A549 (cell line): Measurements from ENCODE around the gene ALKBH1. TPM values are rescaled to one million over a fixed set of nuclear protein-coding genes. Genes with fewer than 3 reads are reported as not detected.

Experiments
- ATAC-seq, 2 experiments: fragments of 200-7000 bp in 1 of 2; fragments of >200 bp in 1 of 2; cut with Nextera tagmentation in 1 of 2; cut with Tn5 transposase in 1 of 2; 3 replicates each; pipeline versions ENCODE4 v1.8.0 to v1.9.1; 2018 to 2020; ENCODE audit warnings: mild to moderate bottlenecking in 1 of 2, moderate library complexity in 1 of 2
- CTCF ChIA-PET: fragments of 300-600 bp; sonication (Branson Sonifier 250); formaldehyde crosslinking; extraction: SDS; loops from one replicate; lab custom pipeline; 2021; ENCODE audit warnings: antibody characterized with exemption, inconsistent platforms; lab: Yijun Ruan, JAX
- POLR2A ChIA-PET: fragments of 350-600 bp; formaldehyde crosslinking; extraction: SDS; loops from one replicate; lab custom pipeline; 2021; ENCODE audit warnings: antibody characterized with exemption, inconsistent platforms; lab: Yijun Ruan, JAX
- DNase-seq, 2 experiments: peaks; one replicate each; pipeline versions ENCODE4 v3.0.0 to v3.0.0-alpha.2; 2011 to 2016; ENCODE audit warnings: low read depth in 1 of 2, low spot score in 1 of 2
- FAIRE-seq: peaks from 2 replicates; lab custom pipeline; 2011; peaks lifted over from hg19 to GRCh38; lab: Jason Lieb, UNC
- H3K27ac ChIP-seq, 2 experiments: fragments of >200 bp; sonication (Bioruptor Twin); formaldehyde crosslinking; 3 replicates each; pipeline ENCODE4 v1.5.1; 2016 to 2017
- H3K4me1 ChIP-seq: fragments of >200 bp; sonication (Bioruptor Twin); formaldehyde crosslinking; 3 replicates; pipeline ENCODE4 v1.6.1; 2016
- H3K4me2 ChIP-seq: fragments of >200 bp; sonication (Bioruptor Twin); formaldehyde crosslinking; 3 replicates; pipeline ENCODE4 v1.6.1; 2016
- H3K4me3 ChIP-seq: fragments of >200 bp; sonication (Bioruptor Twin); formaldehyde crosslinking; 3 replicates; pipeline ENCODE4 v1.5.1; 2016
- H3K9me3 ChIP-seq: fragments of >200 bp; sonication (Bioruptor Twin); formaldehyde crosslinking; 3 replicates; pipeline ENCODE4 v1.6.1; 2016
- CEBPB ChIP-seq, 2 experiments: fragments of >200 bp in 1 of 2; sonication (Bioruptor Twin) in 1 of 2; formaldehyde crosslinking in 1 of 2; IDR thresholded peaks; 2 replicates each; pipeline ENCODE4 v1.6.1; 2012 to 2016
- CHD2 ChIP-seq: fragments of 150-350 bp; IDR thresholded peaks from 2 replicates; pipeline ENCODE4 v1.6.1; 2014; ENCODE audit warnings: low read length; ENCODE audit not compliant: partially characterized antibody
- EHF ChIP-seq: fragments of 250-450 bp; sonication (Bioruptor Pico); IDR thresholded peaks from 2 replicates; pipeline ENCODE4 v1.5.0; 2020; ENCODE audit warnings: mild to moderate bottlenecking
- EHMT2 ChIP-seq: fragments of 200-600 bp; sonication (generic); IDR thresholded peaks from 2 replicates; pipeline ENCODE4 v1.6.1; 2016; ENCODE audit warnings: antibody characterized with exemption, low read depth, mild to moderate bottlenecking, moderate library complexity
- EP300 ChIP-seq, 2 experiments: fragments of >200 bp; sonication (Bioruptor Twin); formaldehyde crosslinking; IDR thresholded peaks; 2 replicates in 1 of 2; 3 replicates in 1 of 2; pipeline ENCODE4 v1.6.1; 2016 to 2017
- FOXS1 ChIP-seq: fragments of 250-450 bp; sonication (Bioruptor Pico); IDR thresholded peaks from 2 replicates; pipeline ENCODE4 v1.5.0; 2020; ENCODE audit warnings: mild to moderate bottlenecking, moderate library complexity
- HMGXB4 ChIP-seq: fragments of 250-450 bp; sonication (Bioruptor Pico); IDR thresholded peaks from 2 replicates; pipeline ENCODE4 v1.5.0; 2021; ENCODE audit warnings: mild to moderate bottlenecking, moderate library complexity, borderline replicate concordance
- HOXA7 ChIP-seq: fragments of 250-450 bp; sonication (Bioruptor Pico); IDR thresholded peaks from 2 replicates; pipeline ENCODE4 v1.5.0; 2020; ENCODE audit warnings: mild to moderate bottlenecking, moderate library complexity
- MAFK ChIP-seq: fragments of 450-650 bp; IDR thresholded peaks from 2 replicates; pipeline ENCODE4 v1.6.1; 2014; ENCODE audit not compliant: partially characterized antibody
- MAZ ChIP-seq: fragments of 150-350 bp; IDR thresholded peaks from 2 replicates; pipeline ENCODE4 v1.6.1; 2014; ENCODE audit warnings: antibody characterized with exemption, low read depth, low read length, borderline replicate concordance
- NPAS2 ChIP-seq: fragments of 250-450 bp; sonication (Bioruptor Pico); IDR thresholded peaks from 2 replicates; pipeline ENCODE4 v1.8.0; 2022; ENCODE audit warnings: mild to moderate bottlenecking, moderate library complexity, borderline replicate concordance
- NR3C1 ChIP-seq: fragments of >200 bp; sonication (Bioruptor Twin); formaldehyde crosslinking; IDR thresholded peaks from 3 replicates; pipeline ENCODE4 v1.6.1; 2017
- PBX3 ChIP-seq: IDR thresholded peaks from 2 replicates; pipeline ENCODE4 v1.6.1; 2012
- PHF8 ChIP-seq: fragments of 200-600 bp; sonication (generic); IDR thresholded peaks from 2 replicates; pipeline ENCODE4 v1.6.1; 2016; ENCODE audit warnings: low read depth, mild to moderate bottlenecking, antibody characterized with exemption, moderate library complexity, borderline replicate concordance
- POLR2A ChIP-seq: IDR thresholded peaks from 2 replicates; pipeline ENCODE4 v1.6.1; 2012; ENCODE audit warnings: mild to moderate bottlenecking, low read length
- POLR2AphosphoS2 ChIP-seq: conservative IDR thresholded peaks from 2 replicates; pipeline ENCODE4 v1.6.1; 2012; ENCODE audit warnings: low read length, improper control_type of control experiment, inconsistent platforms
- RAD21 ChIP-seq, 2 experiments: fragments of >200 bp in 1 of 2; sonication (Bioruptor Twin) in 1 of 2; formaldehyde crosslinking in 1 of 2; IDR thresholded peaks in 1 of 2; conservative IDR thresholded peaks in 1 of 2; 2 replicates in 1 of 2; 3 replicates in 1 of 2; pipeline ENCODE4 v1.6.1; 2012 to 2018; ENCODE audit warnings: inconsistent platforms in 1 of 2
- RARB ChIP-seq: fragments of 250-450 bp; sonication (Bioruptor Pico); IDR thresholded peaks from 2 replicates; pipeline ENCODE4 v1.8.0; 2021; ENCODE audit warnings: mild to moderate bottlenecking, moderate library complexity
- RCOR1 ChIP-seq: fragments of 150-350 bp; IDR thresholded peaks from 2 replicates; pipeline ENCODE4 v1.6.1; 2014; ENCODE audit warnings: antibody characterized with exemption, low read length, low read depth
- SMC3 ChIP-seq: fragments of >200 bp; sonication (Bioruptor Twin); formaldehyde crosslinking; IDR thresholded peaks from 3 replicates; pipeline ENCODE4 v1.6.1; 2018; ENCODE audit warnings: inconsistent platforms
- whole genome bisulfite sequencing: methylation state at CpG from one replicate; pipeline ENCODE4 v1.1.6; 2017; ENCODE audit errors: missing lambda C conversion rate; 5-methylcytosine and 5-hydroxymethylcytosine counted together
- polyA plus RNA-seq, 4 experiments: library from polyadenylated mRNA; depleted of rRNA in 3 of 4; stranded (reverse); fragments of >200 nt; fragmentation: RNase III in 1 of 4; extraction: RNeasy Plus Mini Kit Qiagen cat#74134 plus additional on column Dnase treatment in 1 of 4; gene quantifications; 2 replicates in 3 of 4; 3 replicates in 1 of 4; pipeline ENCODE4 v1.2.3, GENCODE V29; 2011 to 2017
- TF ChIP-seq, protein P1 (sequence below): IDR thresholded peaks from 2 replicates; pipeline ENCODE4 v1.6.1; 2012; ENCODE audit warnings: low read depth, borderline replicate concordance
- TF ChIP-seq, protein P2 (sequence below): fragments of >200 bp; sonication (Bioruptor Twin); formaldehyde crosslinking; IDR thresholded peaks from 2 replicates; pipeline ENCODE4 v1.6.1; 2016
- TF ChIP-seq, protein P3 (sequence below): fragments of 250-450 bp; sonication (Bioruptor Pico); IDR thresholded peaks from 2 replicates; pipeline ENCODE4 v1.5.0; 2020; ENCODE audit warnings: low read depth, mild to moderate bottlenecking, moderate library complexity
- TF ChIP-seq, protein P4 (sequence below): IDR thresholded peaks from 2 replicates; pipeline ENCODE4 v1.6.1; 2012
- TF ChIP-seq, protein P5 (sequence below): fragments of >200 bp; sonication (Bioruptor Twin); formaldehyde crosslinking; IDR thresholded peaks from 3 replicates; pipeline ENCODE4 v1.5.1; 2016

ALKBH1 gene
- polyA plus RNA-seq, 2 of the 4 experiments (the other 2 are of a cell fraction) = 11.9 to 24.1 TPM

GRCh38 chr14:77717608-77718305 lies 9.9 kb upstream of the ALKBH1 start (continued):
- TF ChIP-seq POLR2AphosphoS2 (no peak), MAZ (no peak)

GRCh38 chr14:77714926-77715325 lies 7.1 kb upstream of the ALKBH1 start:
- ChIA-PET CTCF (no interaction called here), POLR2A (no interaction called here)
- no peak for TF ChIP-seq RARB
- TF ChIP-seq, protein P1, sequence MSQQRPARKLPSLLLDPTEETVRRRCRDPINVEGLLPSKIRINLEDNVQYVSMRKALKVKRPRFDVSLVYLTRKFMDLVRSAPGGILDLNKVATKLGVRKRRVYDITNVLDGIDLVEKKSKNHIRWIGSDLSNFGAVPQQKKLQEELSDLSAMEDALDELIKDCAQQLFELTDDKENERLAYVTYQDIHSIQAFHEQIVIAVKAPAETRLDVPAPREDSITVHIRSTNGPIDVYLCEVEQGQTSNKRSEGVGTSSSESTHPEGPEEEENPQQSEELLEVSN = no peak
- TF ChIP-seq, protein P2, sequence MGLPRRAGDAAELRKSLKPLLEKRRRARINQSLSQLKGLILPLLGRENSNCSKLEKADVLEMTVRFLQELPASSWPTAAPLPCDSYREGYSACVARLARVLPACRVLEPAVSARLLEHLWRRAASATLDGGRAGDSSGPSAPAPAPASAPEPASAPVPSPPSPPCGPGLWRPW = no peak
- no peak for TF ChIP-seq HOXA7 (CRISPR knock-in tag)
- TF ChIP-seq MAZ = no peak
- TF ChIP-seq, protein P3, sequence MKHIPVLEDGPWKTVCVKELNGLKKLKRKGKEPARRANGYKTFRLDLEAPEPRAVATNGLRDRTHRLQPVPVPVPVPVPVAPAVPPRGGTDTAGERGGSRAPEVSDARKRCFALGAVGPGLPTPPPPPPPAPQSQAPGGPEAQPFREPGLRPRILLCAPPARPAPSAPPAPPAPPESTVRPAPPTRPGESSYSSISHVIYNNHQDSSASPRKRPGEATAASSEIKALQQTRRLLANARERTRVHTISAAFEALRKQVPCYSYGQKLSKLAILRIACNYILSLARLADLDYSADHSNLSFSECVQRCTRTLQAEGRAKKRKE (CRISPR knock-in tag) = no peak
- TF ChIP-seq MAFK = no peak
- no peak for TF ChIP-seq FOXS1 (CRISPR knock-in tag)
- FAIRE-seq (no peak), DNase-seq (no peak), ATAC-seq (no peak)
- no peak overlapping the region for H3K27ac ChIP-seq
- no peak overlapping the region for H3K4me3 ChIP-seq
- H3K4me2 ChIP-seq = no peak overlapping the region
- WGBS = 90% methylated on average over 6 of the region's 6 CpGs
- no peaks in the 10 kb centered on the region for H3K9me3 ChIP-seq
- peaks cover 2% of the 10 kb centered on the region; the same call in 1 of the 3 replicates for H3K4me1 ChIP-seq

DNA sequence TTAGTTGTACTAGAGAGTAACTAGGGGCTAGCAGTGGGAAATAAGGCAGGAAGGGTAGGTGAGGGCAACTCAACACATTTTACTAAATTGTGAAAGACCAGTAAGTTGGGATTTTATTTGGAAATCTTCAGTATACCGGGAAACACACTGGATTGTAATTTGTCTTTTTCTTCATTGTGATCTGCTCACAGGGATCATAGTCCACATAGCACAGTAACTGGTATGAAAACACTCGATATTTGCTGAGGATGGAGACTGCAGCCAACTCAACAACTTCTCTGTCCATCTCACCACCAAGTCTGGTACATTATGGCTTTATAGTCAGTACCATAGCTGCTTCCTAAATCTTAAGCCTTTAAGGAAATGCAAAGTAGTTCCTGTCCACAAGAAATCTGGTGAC lies 2.5 kb upstream of the ALKBH1 start:
- ChIA-PET POLR2A (no interaction called here), CTCF (no interaction called here)
- Histone ChIP-seq H3K4me1 (peaks cover 21% of the 10 kb centered on the region), H3K27ac (no peak overlapping the region), H3K4me2 (peak overlapping the region; percentile 98), H3K4me3 (no peak overlapping the region), H3K9me3 (no peaks in the 10 kb centered on the region)
- no peak for TF ChIP-seq MAFK
- TF ChIP-seq PBX3 = no peak
- no peak for TF ChIP-seq RAD21 (conservative IDR thresholded peaks at IDR 0.05 in 1 of 2, IDR thresholded peaks at IDR 0.05 in 1 of 2)
- TF ChIP-seq RCOR1 = no peak
- TF ChIP-seq NR3C1 = no peak
- TF ChIP-seq PHF8 = no peak
- TF ChIP-seq EHF (CRISPR knock-in tag) = no peak
- no peak for TF ChIP-seq CHD2
- no peak for FAIRE-seq
- no peak for DNase-seq
- WGBS = 64% methylated on average over 2 of the region's 2 CpGs
- ATAC-seq = no peak

GRCh38 chr14:77709412-77709811 lies 1.6 kb upstream of the ALKBH1 start:
- ATAC-seq (no peak), DNase-seq (no peak), FAIRE-seq (no peak)
- no peaks in the 10 kb centered on the region for H3K9me3 ChIP-seq
- peak overlapping the region; percentile 98 for H3K4me2 ChIP-seq
- peak overlapping the region; percentile 89 for H3K4me3 ChIP-seq
- no peak overlapping the region; a peak in 1 of 6 replicates for H3K27ac ChIP-seq
- peaks cover 21% of the 10 kb centered on the region for H3K4me1 ChIP-seq
- TF ChIP-seq, protein P4, sequence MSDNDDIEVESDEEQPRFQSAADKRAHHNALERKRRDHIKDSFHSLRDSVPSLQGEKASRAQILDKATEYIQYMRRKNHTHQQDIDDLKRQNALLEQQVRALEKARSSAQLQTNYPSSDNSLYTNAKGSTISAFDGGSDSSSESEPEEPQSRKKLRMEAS = no peak
- TF ChIP-seq MAFK (no peak), NPAS2 (CRISPR knock-in tag) (no peak), EHMT2 (no peak), POLR2A (no peak), SMC3 (no peak), CEBPB (IDR thresholded peaks at IDR 0.05) (no peak), HMGXB4 (CRISPR knock-in tag) (no peak), EP300 (IDR thresholded peaks at IDR 0.05) (no peak), FOXS1 (CRISPR knock-in tag) (no peak)
- TF ChIP-seq, protein P5, sequence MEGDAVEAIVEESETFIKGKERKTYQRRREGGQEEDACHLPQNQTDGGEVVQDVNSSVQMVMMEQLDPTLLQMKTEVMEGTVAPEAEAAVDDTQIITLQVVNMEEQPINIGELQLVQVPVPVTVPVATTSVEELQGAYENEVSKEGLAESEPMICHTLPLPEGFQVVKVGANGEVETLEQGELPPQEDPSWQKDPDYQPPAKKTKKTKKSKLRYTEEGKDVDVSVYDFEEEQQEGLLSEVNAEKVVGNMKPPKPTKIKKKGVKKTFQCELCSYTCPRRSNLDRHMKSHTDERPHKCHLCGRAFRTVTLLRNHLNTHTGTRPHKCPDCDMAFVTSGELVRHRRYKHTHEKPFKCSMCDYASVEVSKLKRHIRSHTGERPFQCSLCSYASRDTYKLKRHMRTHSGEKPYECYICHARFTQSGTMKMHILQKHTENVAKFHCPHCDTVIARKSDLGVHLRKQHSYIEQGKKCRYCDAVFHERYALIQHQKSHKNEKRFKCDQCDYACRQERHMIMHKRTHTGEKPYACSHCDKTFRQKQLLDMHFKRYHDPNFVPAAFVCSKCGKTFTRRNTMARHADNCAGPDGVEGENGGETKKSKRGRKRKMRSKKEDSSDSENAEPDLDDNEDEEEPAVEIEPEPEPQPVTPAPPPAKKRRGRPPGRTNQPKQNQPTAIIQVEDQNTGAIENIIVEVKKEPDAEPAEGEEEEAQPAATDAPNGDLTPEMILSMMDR = no peak
- 77% methylated on average over 3 of the region's 3 CpGs for WGBS
- CTCF ChIA-PET = no interaction called here
- POLR2A ChIA-PET = no interaction called here
